Skeletal muscle cell (primary cell): ENCODE measurements around the gene OR1N2.
"Not testable (repeated sequence)": the region's sequence is repeated elsewhere in the genome, so short reads cannot be mapped to it uniquely, and the experiment has no call there.

Source experiments
- DNase-seq: peaks from one replicate; pipeline ENCODE4 v3.0.0-alpha.2; 2010; ENCODE audit warnings: low read depth
- H3K4me3 ChIP-seq: 2 replicates; pipeline ENCODE4 v1.5.1; 2011; ENCODE audit warnings: low read depth, mild to moderate bottlenecking, control low read depth, low read length, moderate library complexity

OR1N2 gene, protein sequence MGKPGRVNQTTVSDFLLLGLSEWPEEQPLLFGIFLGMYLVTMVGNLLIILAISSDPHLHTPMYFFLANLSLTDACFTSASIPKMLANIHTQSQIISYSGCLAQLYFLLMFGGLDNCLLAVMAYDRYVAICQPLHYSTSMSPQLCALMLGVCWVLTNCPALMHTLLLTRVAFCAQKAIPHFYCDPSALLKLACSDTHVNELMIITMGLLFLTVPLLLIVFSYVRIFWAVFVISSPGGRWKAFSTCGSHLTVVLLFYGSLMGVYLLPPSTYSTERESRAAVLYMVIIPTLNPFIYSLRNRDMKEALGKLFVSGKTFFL

DNA sequence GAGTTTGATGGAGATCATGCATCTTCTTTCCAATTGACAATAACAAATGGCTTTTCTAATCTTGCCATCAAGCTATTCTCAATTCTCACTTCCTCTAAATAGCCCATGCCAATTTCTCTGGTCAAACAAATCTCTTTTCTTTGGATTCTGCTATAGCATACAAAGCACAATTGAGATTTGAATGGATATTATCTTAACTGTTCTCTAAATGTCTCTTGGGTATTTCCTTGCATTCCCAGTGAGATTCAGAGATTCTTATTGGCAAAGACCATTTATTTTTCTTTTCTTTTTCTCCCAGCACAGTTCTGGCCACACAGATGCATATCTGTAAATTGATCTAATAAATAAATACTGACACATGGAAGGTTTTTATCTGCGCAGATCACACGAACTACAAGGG is at the start of gene OR1N2:
Gene OR1N2 (plus strand): TSS at position 301 of the 400 bp plus-strand sequence. CDS start 100 bp downstream, outside the sequence.
- no peak for DNase-seq
- no peak within 1 kb of the TSS for H3K4me3 ChIP-seq

DNA sequence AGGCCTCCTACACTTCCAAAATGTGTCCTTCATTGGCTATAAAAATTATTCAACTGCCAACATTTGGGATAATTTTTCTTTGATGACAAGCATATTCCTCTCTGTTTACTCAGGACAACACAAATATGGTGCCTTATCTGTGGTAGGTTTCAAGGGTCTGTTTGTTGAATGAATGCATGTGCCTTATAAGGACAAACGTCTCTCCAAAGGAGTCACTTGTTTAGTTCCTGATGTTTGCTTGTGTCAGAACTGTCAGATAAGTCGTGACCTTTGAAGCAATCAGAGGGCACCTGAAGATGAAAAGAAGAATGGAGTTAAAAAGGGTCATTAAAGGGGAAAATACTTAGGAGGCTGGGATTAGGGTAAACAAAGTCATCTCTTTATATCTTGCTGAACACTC is 45.9 kb upstream of the OR1N2 start:
- H3K4me3 ChIP-seq = no peak overlapping the region
- no peak for DNase-seq

DNA sequence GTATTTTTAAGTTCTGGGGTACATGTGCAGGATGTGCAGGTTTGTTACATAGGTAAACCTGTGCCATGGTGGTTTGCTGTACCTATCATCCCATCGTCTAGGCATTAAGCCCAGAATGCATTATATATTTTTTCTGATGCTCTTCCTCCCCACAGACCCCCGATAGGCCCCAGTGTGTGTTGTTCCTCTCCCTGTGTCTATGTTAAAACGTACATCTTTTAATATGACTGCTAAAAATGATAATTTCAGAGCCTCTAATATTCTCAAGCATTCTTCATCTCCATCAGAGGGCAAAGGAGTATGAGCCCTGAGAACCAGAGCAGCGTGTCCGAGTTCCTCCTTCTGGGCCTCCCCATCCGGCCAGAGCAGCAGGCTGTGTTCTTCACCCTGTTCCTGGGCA is 42.4 kb upstream of the OR1N2 start, which contains the start of gene OR1J2:
Gene OR1J2 (plus strand): TSS at position 301 of the 400 bp plus-strand sequence. CDS start 0 bp downstream, at position 301.
- DNase-seq = no peak
- H3K4me3 ChIP-seq = no peak within 1 kb of the TSS

DNA sequence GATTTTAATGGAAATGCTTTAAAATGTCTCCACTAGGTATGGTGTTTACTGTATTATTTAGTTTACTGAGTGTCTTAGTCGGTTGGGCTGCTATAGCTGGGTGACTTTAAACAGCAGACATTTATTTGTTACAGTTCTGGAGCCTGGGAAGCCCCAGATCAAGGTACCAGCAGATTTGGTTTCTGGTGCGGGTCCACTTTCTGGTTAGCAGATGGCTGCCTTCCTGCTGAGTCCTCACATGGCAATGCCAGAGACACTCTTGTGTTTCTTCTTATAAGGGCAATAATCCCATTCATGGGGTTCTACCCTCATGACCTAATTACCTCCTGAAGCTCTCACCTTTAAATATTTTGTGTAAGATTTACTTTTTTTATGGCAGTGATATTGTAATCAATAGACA is 34.7 kb upstream of the OR1N2 start:
- no peak overlapping the region for H3K4me3 ChIP-seq
- no peak for DNase-seq

DNA sequence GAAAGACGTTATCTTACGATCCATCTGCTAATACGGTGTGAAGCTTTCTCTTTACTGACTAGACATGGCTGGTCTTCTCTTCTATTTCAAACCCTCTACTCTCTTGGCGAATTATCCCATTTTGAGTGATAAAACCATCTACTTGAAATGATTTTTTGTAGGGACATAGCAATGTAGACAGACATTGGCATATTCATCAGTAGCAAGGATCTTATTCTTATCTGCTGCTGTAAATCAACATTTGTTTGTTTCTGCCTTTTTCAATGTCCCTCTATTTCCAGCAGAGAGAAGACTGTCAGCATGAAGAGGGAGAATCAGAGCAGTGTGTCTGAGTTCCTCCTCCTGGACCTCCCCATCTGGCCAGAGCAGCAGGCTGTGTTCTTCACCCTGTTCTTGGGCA is 34.1 kb upstream of the OR1N2 start, which contains the start of gene OR1J4:
Gene OR1J4 (plus strand): TSS at position 301 of the 400 bp plus-strand sequence. CDS start 0 bp downstream, at position 301.
- no peak within 1 kb of the TSS for H3K4me3 ChIP-seq
- no peak for DNase-seq

DNA sequence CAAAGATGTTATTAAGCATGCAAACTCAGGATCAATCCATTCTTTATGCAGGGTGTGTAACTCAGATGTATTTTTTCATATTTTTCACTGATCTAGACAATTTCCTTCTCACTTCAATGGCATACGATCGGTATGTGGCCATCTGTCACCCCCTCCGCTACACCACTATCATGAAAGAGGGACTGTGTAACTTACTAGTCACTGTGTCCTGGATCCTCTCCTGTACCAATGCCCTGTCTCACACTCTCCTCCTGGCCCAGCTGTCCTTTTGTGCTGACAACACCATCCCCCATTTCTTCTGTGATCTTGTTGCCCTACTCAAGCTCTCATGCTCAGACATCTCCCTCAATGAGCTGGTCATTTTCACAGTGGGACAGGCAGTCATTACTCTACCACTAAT is 33.5 kb upstream of the OR1N2 start:
- no peak overlapping the region for H3K4me3 ChIP-seq
- no peak for DNase-seq

DNA sequence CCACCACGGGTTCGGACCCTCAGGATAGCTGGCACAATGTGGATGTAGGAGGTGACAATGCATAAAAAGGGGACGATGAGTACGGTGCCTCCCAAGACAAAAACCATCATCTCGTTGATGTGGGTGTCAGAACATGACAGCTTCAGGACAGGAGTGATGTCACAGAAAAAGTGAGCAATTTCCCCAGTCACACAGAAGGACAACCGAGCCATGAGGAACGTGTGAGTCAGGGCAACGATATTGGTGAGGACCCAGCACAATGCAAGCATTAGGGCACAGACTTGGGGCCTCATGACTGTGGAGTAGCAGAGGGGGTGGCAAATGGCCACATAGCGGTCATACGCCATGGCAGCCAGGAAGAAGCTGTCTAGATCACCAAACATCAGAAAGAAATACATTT is 26.3 kb upstream of the OR1N2 start:
- no peak for DNase-seq
- no peak overlapping the region for H3K4me3 ChIP-seq

DNA sequence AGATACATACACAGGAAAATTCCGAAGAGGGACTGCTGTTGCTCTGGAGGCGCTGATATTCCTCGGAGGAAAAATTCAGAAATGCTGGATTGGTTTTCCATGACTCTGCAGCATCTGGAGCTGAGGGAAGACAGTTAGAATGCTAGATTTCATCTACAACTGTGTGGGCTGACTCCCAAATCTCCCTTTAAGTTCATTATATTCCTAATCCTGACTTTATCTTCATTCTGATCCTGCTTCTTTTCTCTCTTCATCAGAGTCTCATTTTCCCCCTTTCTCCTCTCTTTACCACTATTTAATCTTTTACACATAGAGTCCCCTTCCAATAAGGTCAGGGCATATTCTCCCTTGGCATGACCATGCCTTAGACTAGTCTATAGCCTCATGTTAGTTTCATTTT is 25.7 kb upstream of the OR1N2 start, which contains the start of gene OR1N1:
Gene OR1N1 (minus strand): TSS at position 101 of the 400 bp plus-strand sequence. CDS start 0 bp downstream, at position 101.
- H3K4me3 ChIP-seq = no peak within 1 kb of the TSS
- no peak for DNase-seq

DNA sequence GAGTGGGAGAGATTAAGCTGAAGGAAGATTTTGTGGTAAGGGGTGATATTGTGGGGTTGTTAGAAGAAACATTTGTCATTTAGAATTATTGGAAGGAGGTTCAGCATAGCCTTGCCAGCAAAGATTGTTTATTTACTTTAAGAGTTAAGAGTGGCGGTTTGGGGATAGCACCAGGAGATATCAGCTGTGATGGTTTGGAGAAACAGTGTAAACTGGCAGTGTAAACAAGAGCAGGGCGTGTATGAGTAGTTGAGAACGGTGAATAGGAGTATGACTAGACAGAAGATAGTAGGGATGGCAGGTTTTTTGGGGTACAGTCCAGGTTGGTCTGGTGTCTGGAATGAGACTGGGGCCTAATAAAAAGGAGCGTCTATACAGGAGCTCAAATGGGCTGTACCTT is 21.8 kb upstream of the OR1N2 start:
- DNase-seq = not testable (repeated sequence)

DNA sequence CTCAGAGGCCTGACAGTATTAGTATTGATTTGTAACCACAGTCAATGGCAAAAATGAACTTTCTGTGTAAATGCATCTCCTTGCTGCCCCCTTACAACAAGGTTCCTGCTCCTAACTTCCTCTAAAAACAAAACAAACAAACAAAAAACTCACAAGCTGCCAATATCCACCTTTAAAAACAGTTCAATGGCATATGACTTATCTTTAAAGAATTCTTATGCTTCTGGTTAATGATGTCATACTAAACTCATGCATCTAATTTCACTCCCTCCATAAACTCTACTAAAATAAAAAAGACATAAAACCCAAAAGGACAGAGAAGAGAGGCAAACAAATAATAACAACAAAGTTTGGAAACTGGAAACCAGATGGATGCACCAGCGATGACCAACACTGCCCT is 16.8 kb upstream of the OR1N2 start:
- DNase-seq = no peak
- no peak overlapping the region for H3K4me3 ChIP-seq

More for the DNA sequence above, 21.8 kb upstream of the OR1N2 start:
- not testable (repeated sequence) for H3K4me3 ChIP-seq

DNA sequence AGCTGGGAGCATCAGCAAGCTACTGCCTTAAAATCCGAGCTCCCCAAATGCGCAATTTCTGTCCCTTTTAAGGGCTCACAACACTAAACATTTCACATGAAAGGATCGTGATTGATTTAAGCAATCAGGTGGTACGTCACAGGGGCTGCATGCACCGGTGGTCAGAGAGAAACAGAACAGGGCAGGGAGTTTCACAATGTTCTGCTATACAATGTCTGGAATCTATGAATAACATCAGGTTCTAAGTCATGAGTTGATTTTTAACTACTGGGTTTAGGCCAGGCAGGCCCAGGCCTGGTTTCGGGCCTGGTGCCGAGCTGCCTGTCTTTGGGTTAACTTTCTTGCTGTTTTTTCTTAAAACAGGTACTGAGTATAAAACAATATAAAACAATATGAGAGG is 15.8 kb upstream of the OR1N2 start:
- DNase-seq, H3K4me3 ChIP-seq: not testable (repeated sequence)

DNA sequence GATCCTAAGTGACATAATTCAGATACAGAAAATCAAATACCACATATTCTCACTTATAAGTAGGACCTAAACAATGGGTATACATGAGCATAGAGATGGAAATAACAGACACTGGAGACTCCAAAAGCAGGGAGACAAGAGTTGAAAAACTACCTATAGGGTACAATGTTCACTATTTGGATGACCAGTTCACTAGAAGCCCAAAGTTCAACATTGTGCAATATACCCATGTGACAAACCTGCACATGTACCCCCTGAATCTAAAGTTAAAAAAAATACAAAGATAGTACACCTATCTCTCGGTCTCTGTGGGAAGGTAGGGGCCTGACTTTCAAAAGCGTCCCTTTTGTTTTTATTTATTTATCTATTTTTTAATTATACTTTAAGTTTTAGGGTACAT is 14.2 kb upstream of the OR1N2 start:
- H3K4me3 ChIP-seq = no peak overlapping the region
- no peak for DNase-seq

DNA sequence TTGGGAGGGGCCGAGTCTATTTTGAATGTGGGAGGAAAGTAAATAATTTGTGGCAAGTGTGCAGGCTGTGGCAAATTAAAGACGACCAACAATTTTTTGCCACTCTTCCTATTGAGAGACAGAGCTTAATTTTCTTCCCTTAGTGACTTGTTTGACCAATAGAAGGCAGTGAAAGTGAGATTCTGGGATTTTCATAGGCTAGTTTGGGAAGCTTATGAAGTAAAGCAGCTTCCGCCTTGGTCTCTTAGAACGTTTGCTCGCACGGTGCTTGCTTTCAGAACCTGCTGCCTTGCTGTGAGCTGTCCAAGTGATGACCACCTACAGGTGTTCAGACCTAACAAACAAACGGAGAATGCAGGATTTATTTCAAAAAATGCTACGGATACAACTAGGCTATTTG is 6.7 kb upstream of the OR1N2 start:
- no peak overlapping the region for H3K4me3 ChIP-seq
- DNase-seq = no peak

DNA sequence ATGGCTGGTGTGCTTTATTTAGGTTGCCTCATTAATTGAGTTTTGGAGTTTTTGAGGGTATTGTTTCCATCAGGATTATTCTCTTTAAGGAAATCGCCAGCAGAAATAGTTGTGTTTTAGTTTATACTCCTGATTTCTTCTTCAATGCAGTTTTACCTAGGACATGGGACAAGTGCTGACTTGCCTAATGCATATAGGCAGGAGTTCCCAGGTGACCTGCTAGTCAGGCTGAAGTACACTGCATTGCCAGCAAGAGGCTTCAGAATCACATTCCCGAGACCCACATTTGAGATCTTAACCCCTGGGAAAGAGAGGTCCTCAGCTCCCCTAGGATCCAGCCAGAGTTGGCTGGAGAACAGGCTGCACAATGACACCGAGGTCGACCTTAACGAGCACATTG is 1.5 kb upstream of the OR1N2 start:
- no peak for DNase-seq

DNA sequence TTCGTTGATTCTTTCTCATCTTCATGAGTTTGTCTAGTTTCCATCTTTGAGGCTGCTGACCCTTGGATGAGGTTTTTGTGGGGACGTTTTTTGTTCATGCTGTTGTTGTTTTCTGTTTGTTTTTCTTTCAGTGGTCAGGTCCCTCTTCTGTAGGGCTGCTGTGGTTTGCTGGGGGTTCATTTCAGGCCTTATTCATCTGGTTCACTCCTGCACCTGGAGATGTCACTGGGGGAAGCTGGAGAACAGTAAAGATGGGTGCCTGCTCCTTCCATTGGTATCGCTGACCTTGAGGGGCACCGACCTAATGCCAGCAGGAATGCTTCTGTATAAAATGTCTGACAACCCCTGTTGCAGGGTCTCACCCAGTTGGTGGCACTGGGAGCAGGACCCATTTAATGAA is 8.5 kb downstream of the OR1N2 start:
- no peak overlapping the region for H3K4me3 ChIP-seq
- DNase-seq = no peak

More for the DNA sequence above, 1.5 kb upstream of the OR1N2 start:
- no peak overlapping the region for H3K4me3 ChIP-seq

DNA sequence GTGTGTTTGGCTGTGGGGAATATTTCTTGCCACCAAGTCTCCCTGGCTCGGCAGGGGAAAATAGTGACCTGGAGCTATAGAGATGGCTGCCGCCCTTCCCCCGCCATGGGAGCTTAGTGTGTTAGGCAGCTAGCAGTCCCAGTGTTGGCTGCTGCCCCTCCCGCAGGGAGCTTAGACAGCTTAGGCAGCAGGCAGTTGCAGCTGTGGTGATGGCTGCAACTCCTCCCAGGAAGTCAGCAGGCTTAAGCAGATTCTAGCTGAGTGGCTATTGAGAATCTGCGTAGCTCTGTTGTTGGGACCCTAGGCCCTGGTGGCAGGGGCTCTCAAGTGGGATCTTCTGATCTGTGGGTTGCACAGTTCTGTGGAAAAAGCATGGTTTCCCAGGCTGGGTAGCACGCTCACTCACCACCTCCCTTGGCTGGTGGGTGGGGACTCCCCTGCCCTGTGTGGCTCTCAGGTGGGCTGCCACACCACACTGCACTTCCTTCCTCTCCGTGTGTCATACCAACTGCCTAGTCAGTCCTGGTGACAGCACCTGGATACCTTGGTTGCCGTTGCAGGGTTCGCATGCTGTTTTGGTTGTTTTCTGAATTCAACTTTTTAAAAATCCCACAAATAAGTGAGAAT is 9.3 kb downstream of the OR1N2 start:
- H3K4me3 ChIP-seq = no peak overlapping the region
- no peak for DNase-seq

DNA sequence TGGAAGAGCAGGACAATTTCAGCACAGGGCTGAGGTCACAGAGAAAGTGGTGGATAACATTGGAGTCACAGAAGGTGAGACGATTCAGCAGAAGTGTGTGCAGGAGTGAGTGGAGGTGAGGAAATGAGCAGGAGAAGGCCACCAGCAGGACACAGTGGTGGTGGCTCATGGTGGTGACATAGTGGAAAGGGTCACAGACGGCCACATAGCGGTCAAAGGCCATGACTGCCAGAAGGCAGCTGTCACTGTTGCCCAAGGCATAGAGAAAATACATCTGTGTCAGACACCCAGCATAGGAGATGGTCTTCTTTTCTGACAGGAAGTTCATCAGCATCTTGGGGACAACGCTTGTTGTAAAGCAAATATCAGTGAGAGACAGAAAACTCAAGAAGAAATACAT is 15.0 kb downstream of the OR1N2 start:
- no peak for DNase-seq

DNA sequence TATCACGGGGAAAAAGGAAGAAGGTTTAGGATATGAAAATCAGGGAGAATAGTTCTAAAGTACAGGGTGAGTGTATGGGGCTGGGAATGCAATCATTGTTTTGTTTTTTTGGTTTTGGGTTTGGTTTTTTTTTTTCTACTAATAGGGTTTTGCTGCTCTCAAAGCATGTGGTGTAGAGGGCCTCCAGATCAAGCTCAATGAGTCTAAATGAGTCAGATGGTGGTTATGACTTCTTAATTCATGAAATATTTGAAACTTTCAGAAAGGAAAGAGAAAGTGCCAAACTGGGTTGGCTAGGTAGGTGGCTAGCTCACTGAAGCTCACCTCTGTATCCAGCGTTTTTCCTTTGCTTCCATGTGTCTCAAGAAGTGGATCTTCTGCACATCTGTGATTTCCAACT is 19.5 kb downstream of the OR1N2 start:
- DNase-seq = no peak
- H3K4me3 ChIP-seq = no peak overlapping the region

More for the DNA sequence above, 15.0 kb downstream of the OR1N2 start:
- no peak overlapping the region for H3K4me3 ChIP-seq

DNA sequence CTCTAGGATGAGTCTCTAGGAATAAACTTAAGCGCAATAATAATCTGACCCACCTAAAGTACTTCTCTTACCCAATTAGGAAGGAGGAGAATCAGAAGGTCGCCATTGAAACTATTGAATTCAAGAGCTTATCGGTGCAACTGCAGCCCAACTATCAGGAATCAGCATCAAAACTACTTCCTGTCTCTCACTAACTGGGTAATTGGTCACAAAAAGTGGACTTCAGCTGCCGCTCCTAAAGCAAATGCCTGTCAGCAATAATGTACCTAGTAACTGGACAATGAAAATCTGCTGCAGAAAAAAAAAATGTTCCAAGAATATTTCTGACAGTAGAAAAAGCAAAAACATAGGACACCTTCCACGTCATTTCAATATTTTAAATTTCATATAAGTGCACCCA is 27.0 kb downstream of the OR1N2 start:
- H3K4me3 ChIP-seq = no peak overlapping the region
- no peak for DNase-seq

DNA sequence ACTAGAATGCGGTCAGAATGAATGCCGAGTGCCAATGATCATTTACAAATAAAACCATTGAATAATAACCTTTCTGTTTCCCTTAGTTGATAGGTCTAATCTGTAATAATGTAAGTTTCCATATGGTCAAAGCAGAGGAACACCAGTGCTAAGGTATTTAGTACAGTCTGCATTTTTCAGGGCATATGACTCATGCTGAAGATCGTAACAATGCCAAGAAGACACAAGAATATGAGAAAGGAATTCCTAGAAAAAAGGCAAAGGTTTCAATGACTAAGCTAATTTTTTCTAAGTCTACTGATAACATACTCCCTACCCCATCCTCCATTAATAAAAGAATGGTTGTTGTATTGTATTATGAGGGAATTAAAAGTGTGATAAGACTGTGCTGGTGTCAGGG is 27.4 kb downstream of the OR1N2 start:
- H3K4me3 ChIP-seq = no peak overlapping the region
- peak; percentile 4 for DNase-seq

DNA sequence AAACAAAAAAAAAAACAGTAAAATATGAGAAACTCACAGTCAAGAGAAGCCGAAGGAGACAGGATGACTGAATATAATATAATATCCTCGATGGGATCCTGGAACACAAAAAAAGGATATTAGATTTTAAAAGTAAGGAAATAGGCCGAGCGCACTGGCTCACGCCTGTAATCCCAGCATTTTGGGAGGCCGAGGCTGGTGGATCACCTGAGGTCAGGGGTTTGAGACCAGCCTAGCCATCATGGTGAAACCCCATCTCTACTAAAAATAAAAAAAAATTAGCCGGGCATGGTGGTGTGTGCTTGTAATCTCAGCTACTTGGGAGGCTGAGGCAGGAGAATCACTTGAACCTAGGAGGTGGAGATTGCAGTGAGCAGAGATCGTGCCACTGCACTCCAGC is 30.4 kb downstream of the OR1N2 start, which contains the start of gene OR1L8:
Gene OR1L8 (minus strand): TSS at position 101 of the 400 bp plus-strand sequence. CDS start 14,907 bp downstream, outside the sequence.
- not testable (repeated sequence) for H3K4me3 ChIP-seq, DNase-seq
